ENCODE data around the gene SPOUT1.
A peak's percentile ranks its signal among the peaks of the same experiment; 100 is the strongest.
"Not testable (repeated sequence)": the region's sequence is repeated elsewhere in the genome, so short reads cannot be mapped to it uniquely, and the experiment has no call there.

SPOUT1 gene

GRCh38 chr9:128787659-128788058 is 41.9 kb downstream of the SPOUT1 start:
- ChIA-PET POLR2A (interaction anchor here (0.8 kb wide), 1 partner anchor 235 kb away, joined by 3 read pairs; the partner anchor contains the start of gene SPTAN1), CTCF (interaction anchor here (1.1 to 2.6 kb wide), 5 partner anchors 30 to 317 kb away, joined by 3 to 16 read pairs (median 4); partner anchors contain the start of gene ENDOG)

GRCh38 chr9:128786681-128787601 is 42.7 kb downstream of the SPOUT1 start, which contains the start of gene TBC1D13:
Gene TBC1D13, plus strand, starts transcription at chr9:128787253. Its CDS starts 101 bp downstream, at chr9:128787354.
- no peak for TF ChIP-seq CTCF (IDR thresholded peaks at IDR 0.05; ENCODE audit: control extremely low read depth, extremely low read depth, low read depth, missing control alignments)
- DNase-seq (ENCODE audit: extremely low spot score): peak; percentile 94
- ChIA-PET POLR2A (no interaction called here), CTCF (interaction anchor here (1.6 to 2.6 kb wide), 3 partner anchors 31 to 54 kb away, joined by 5 to 16 read pairs (median 8); partner anchors contain the start of gene ENDOG)

More at GRCh38 chr9:128787659-128788058, 41.9 kb downstream of the SPOUT1 start:
- no peak for DNase-seq (ENCODE audit: extremely low spot score)
- TF ChIP-seq CTCF (IDR thresholded peaks at IDR 0.05; ENCODE audit: control extremely low read depth, extremely low read depth, low read depth, missing control alignments): no peak

GRCh38 chr9:128785427-128785826 is 44.2 kb downstream of the SPOUT1 start:
- no peak for DNase-seq (ENCODE audit: extremely low spot score)
- CTCF ChIA-PET: interaction anchor here (2.2 kb wide), 1 partner anchor 32 kb away, joined by 8 read pairs; the partner anchor contains the start of gene ENDOG
- POLR2A ChIA-PET: no interaction called here
- TF ChIP-seq CTCF (IDR thresholded peaks at IDR 0.05; ENCODE audit: control extremely low read depth, extremely low read depth, low read depth, missing control alignments): no peak

GRCh38 chr9:128782669-128783068 is 46.9 kb downstream of the SPOUT1 start:
- ChIA-PET CTCF (interaction anchor here (0.9 to 2.0 kb wide), 4 partner anchors 12 to 80 kb away, joined by 3 to 9 read pairs (median 3); partner anchors contain the start of gene ENDOG), POLR2A (no interaction called here)
- DNase-seq (ENCODE audit: extremely low spot score): no peak
- TF ChIP-seq CTCF (IDR thresholded peaks at IDR 0.05; ENCODE audit: control extremely low read depth, extremely low read depth, low read depth, missing control alignments): no peak

- no peak for TF ChIP-seq CTCF (IDR thresholded peaks at IDR 0.05; ENCODE audit: control extremely low read depth, extremely low read depth, low read depth, missing control alignments)
These were observed 48.2 kb downstream of the SPOUT1 start for GRCh38 chr9:128781187-128782070.

GRCh38 chr9:128780093-128780492 is 49.5 kb downstream of the SPOUT1 start:
- DNase-seq (ENCODE audit: extremely low spot score); POLR2A ChIA-PET; CTCF ChIA-PET: not testable (repeated sequence)

More at GRCh38 chr9:128781187-128782070, 48.2 kb downstream of the SPOUT1 start:
- ChIA-PET POLR2A (no interaction called here), CTCF (interaction anchor here (0.9 to 2.0 kb wide), 4 partner anchors 11 to 82 kb away, joined by 3 to 9 read pairs (median 3); partner anchors contain the start of gene ENDOG)
- no peak for DNase-seq (ENCODE audit: extremely low spot score)

Measured in GM10248 (cell line).